ENCODE data around the gene RGP1.

RGP1 gene

DNA sequence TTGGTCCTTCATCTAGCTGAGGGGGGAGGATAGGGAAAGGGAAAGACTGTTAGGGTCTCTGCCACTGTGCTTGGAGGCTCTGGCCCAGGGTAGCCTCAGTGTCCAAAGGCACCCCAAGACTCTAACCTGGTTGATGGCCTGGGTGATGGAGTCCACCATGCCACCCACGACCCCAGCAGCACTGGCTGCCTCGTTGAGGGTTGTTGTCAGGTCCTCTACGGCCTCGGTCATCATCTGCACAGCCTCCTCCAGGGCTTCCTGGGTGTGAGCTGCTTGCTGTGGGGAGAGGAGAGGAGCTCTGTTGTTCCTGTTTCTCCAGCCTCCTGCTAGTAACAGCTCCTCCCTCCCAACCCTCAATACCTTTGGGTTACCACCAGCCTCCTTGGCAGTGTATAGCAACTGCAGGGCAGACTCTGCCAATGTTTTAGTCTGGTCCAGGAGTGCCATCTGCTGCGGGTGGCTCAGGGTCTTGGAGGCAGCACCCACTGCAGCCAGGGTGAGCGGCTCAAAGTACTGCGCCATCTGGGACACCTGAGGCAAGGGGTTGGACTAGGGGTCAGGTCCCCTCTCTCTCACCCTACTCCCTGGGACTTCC, 43.2 kb upstream of the RGP1 start:
- H3K36me3 ChIP-seq (ENCODE audit: insufficient read depth, insufficient read length, low read length): peaks cover 92% of the 10 kb centered on the region
- H3K9me3 ChIP-seq (ENCODE audit: insufficient read depth, low read length): no peaks in the 10 kb centered on the region
- no peak for DNase-seq (ENCODE audit: low read depth, low spot score)

DNA sequence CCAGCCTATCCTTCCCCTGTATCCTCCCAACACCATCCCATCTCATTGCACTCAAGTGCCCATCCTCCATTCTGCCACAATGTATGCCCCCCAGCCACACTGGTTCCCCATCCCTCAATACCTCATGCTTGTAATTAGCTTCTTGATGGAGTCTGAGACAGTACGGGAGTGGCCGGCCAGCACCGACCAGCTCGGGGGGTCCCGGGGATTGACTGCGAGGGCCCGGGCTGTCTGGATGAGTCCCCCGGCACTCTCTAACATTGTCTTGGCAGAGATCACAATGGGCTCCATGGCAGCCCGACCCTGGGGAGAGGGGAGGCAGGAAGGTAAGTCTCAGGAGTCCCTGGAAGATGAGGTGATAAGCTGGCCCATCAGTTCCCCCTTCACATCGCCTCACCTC, 42.1 kb upstream of the RGP1 start:
- peaks cover 92% of the 10 kb centered on the region for H3K36me3 ChIP-seq (ENCODE audit: insufficient read depth, insufficient read length, low read length)
- no peak overlapping the region for H3K4me3 ChIP-seq (ENCODE audit: insufficient read length, low read depth)
- no peak for DNase-seq (ENCODE audit: low read depth, low spot score)
- H3K9ac ChIP-seq (ENCODE audit: insufficient read length, low read depth): no peak overlapping the region
- H3K27me3 ChIP-seq (ENCODE audit: insufficient read depth, insufficient read length): no peaks in the 10 kb centered on the region
- TF ChIP-seq ZNF274 (IDR thresholded peaks at IDR 0.05; ENCODE audit: low read depth, low read length) (no peak), SUZ12 (IDR thresholded peaks at IDR 0.05; ENCODE audit: extremely low read depth, insufficient read depth, insufficient read length) (no peak), YY1 (IDR thresholded peaks at IDR 0.05; ENCODE audit: insufficient read depth, insufficient read length) (no peak)
- H3K9me3 ChIP-seq (ENCODE audit: insufficient read depth, low read length): no peaks in the 10 kb centered on the region
- peaks cover 5% of the 10 kb centered on the region for H3K4me1 ChIP-seq (ENCODE audit: insufficient read depth, insufficient read length)

More for the DNA sequence above, 43.2 kb upstream of the RGP1 start:
- TF ChIP-seq ZNF274 (IDR thresholded peaks at IDR 0.05; ENCODE audit: low read depth, low read length) (no peak), SUZ12 (IDR thresholded peaks at IDR 0.05; ENCODE audit: extremely low read depth, insufficient read depth, insufficient read length) (no peak), YY1 (IDR thresholded peaks at IDR 0.05; ENCODE audit: insufficient read depth, insufficient read length) (no peak)
- H3K9ac ChIP-seq (ENCODE audit: insufficient read length, low read depth): no peak overlapping the region
- H3K4me3 ChIP-seq (ENCODE audit: insufficient read length, low read depth): no peak overlapping the region
- peaks cover 5% of the 10 kb centered on the region for H3K4me1 ChIP-seq (ENCODE audit: insufficient read depth, insufficient read length)
- H3K27me3 ChIP-seq (ENCODE audit: insufficient read depth, insufficient read length): no peaks in the 10 kb centered on the region

DNA sequence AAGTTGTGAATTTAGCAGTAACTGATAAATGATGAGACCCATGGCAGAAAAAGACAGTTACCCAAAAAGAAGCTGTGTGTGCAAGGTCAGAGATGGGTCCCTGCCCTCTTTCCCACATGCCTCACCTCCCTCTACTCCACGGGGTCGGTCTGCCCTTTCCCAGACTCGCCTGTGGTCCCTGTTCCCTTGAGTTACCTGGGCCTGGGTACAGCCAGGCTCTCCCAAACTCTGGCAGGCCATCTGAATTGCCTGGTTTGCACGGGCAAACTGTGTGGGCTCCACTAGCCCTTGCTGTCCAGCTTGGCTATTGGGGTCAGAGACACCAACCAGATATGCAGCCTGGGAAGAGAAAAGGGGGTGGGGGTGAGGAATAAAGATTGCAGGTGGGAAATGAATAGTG, 40.9 kb upstream of the RGP1 start:
- no peak overlapping the region for H3K4me3 ChIP-seq (ENCODE audit: insufficient read length, low read depth)
- peaks cover 11% of the 10 kb centered on the region for H3K4me1 ChIP-seq (ENCODE audit: insufficient read depth, insufficient read length)
- H3K27me3 ChIP-seq (ENCODE audit: insufficient read depth, insufficient read length): no peaks in the 10 kb centered on the region
- H3K9me3 ChIP-seq (ENCODE audit: insufficient read depth, low read length): no peaks in the 10 kb centered on the region
- H3K9ac ChIP-seq (ENCODE audit: insufficient read length, low read depth): no peak overlapping the region
- no peak for TF ChIP-seq ZNF274 (IDR thresholded peaks at IDR 0.05; ENCODE audit: low read depth, low read length)
- no peak for TF ChIP-seq YY1 (IDR thresholded peaks at IDR 0.05; ENCODE audit: insufficient read depth, insufficient read length)
- no peak for TF ChIP-seq SUZ12 (IDR thresholded peaks at IDR 0.05; ENCODE audit: extremely low read depth, insufficient read depth, insufficient read length)
- DNase-seq (ENCODE audit: low read depth, low spot score): no peak
- peaks cover 93% of the 10 kb centered on the region for H3K36me3 ChIP-seq (ENCODE audit: insufficient read depth, insufficient read length, low read length)

DNA sequence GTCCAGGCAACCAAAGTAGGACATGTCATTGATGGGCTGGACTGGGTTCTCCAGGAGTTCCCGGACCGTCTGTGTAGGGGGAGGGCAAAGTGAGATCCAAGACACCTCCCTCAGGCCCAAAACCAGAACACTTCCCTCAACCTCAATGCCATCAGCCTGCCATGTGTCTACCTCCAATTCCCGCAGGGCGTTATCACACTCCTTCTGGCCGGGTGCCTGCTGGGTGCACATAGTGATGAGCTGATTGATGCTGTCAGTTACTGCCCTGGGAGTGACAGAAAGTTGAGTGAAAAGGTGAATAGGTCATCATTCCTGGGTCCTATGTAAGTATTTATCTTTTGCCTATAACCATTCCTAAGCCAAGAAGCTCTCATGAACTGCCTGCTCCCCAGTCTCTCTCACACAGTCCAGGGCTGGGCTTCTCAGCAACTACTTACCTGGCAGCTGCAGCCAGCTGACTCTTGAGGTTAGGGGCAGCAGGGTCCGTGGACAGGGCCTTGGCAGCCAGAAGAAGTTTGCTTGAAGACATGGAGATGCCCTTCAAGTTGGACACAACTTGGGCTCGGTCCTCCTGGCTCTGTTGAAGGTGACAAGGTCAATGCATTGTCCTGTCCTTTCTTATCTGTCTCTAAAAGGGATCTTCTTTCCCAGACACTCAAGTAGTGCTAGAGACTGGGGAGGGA, 38.1 kb upstream of the RGP1 start:
- no peak for DNase-seq (ENCODE audit: low read depth, low spot score)
- H3K4me3 ChIP-seq (ENCODE audit: insufficient read length, low read depth): no peak overlapping the region
- H3K36me3 ChIP-seq (ENCODE audit: insufficient read depth, insufficient read length, low read length): peaks cover 92% of the 10 kb centered on the region
- H3K9ac ChIP-seq (ENCODE audit: insufficient read length, low read depth): no peak overlapping the region
- TF ChIP-seq YY1 (IDR thresholded peaks at IDR 0.05; ENCODE audit: insufficient read depth, insufficient read length): no peak
- no peak for TF ChIP-seq SUZ12 (IDR thresholded peaks at IDR 0.05; ENCODE audit: extremely low read depth, insufficient read depth, insufficient read length)
- no peak for TF ChIP-seq ZNF274 (IDR thresholded peaks at IDR 0.05; ENCODE audit: low read depth, low read length)
- no peaks in the 10 kb centered on the region for H3K9me3 ChIP-seq (ENCODE audit: insufficient read depth, low read length)
- H3K27me3 ChIP-seq (ENCODE audit: insufficient read depth, insufficient read length): no peaks in the 10 kb centered on the region
- H3K4me1 ChIP-seq (ENCODE audit: insufficient read depth, insufficient read length): peaks cover 14% of the 10 kb centered on the region

DNA sequence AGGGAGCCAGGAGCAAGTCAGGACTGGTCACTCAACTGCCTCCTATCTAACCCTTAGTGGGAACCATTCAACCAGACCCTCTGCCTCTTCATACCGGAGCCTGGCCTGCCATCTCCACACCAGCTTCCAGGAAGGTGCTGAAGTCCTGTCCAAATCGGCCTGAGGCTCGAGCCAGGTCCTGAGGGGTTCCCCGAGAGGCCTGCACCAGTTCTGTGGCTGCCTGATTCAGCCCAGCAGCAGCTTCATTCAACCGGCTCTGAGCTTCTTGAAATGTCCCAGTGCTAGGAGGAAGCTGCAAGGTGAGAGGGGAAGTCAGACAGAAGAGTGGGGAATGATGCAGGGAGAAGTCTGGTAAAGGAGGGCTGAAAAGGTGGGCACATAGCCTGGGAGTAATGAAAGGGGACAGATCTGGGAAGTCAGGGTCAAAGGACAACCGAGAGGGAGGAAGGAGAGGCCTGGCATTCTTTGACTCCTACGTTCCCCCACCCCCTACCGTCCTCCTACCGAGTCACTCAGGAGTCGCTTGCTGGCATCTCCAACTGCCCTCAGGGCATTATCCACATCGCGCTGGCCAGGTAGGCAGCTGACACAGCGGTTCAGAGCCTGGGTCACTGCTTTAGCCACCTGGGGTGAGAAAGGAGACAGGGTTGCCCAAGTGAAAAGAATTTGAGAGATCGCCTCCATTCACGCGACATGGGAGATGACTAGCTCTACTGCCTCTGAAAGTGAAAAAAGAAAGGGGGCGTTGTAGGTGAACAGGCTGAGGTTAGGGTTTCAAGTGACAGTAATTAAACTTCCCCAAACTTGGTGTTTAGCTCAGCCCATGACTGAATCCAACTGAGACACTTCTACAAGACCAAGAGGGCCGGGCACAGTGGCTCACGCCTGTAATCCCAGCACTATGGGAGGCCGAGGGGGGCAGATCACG, 37.3 kb upstream of the RGP1 start:
- H3K4me3 ChIP-seq (ENCODE audit: insufficient read length, low read depth): no peak overlapping the region
- no peak for TF ChIP-seq ZNF274 (IDR thresholded peaks at IDR 0.05; ENCODE audit: low read depth, low read length)
- TF ChIP-seq YY1 (IDR thresholded peaks at IDR 0.05; ENCODE audit: insufficient read depth, insufficient read length): no peak
- no peak for TF ChIP-seq SUZ12 (IDR thresholded peaks at IDR 0.05; ENCODE audit: extremely low read depth, insufficient read depth, insufficient read length)
- H3K9ac ChIP-seq (ENCODE audit: insufficient read length, low read depth): no peak overlapping the region
- DNase-seq (ENCODE audit: low read depth, low spot score): no peak
- peaks cover 92% of the 10 kb centered on the region for H3K36me3 ChIP-seq (ENCODE audit: insufficient read depth, insufficient read length, low read length)
- peaks cover 16% of the 10 kb centered on the region for H3K4me1 ChIP-seq (ENCODE audit: insufficient read depth, insufficient read length)
- H3K9me3 ChIP-seq (ENCODE audit: insufficient read depth, low read length): no peaks in the 10 kb centered on the region
- H3K27me3 ChIP-seq (ENCODE audit: insufficient read depth, insufficient read length): no peaks in the 10 kb centered on the region

DNA sequence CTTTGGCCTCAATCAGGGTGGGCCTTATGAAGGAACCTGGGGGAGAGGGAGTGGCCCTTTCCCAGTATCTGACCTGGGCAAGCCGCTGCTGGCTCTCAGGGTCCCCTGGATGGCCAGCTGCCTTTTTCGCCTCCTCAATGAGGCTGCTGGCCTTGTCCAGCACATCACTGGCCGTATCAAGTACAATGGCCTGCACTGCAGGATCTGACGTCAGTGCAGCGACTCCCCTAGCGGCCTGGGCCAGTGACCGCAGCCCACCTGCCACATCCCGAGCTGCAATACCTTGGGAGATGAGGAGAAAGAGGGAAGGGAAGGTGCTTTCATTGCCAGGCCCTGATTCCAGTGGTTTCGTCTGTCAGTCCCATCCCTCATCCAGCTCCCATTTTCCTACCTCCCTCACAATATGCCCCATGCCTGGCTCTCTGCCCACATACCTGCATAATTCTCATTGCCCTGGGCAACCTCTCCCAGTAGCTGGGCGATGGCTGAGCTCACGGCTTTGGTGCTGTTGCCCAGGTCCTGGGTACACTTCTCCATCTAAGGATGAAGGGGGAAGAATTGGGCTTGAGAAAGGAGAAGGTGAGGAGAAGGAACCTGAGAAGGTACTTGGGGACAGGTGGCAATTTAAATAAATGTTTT, 36.2 kb upstream of the RGP1 start:
- TF ChIP-seq YY1 (IDR thresholded peaks at IDR 0.05; ENCODE audit: insufficient read depth, insufficient read length) (no peak), ZNF274 (IDR thresholded peaks at IDR 0.05; ENCODE audit: low read depth, low read length) (no peak), SUZ12 (IDR thresholded peaks at IDR 0.05; ENCODE audit: extremely low read depth, insufficient read depth, insufficient read length) (no peak)
- no peaks in the 10 kb centered on the region for H3K27me3 ChIP-seq (ENCODE audit: insufficient read depth, insufficient read length)
- peaks cover 16% of the 10 kb centered on the region for H3K4me1 ChIP-seq (ENCODE audit: insufficient read depth, insufficient read length)
- no peaks in the 10 kb centered on the region for H3K9me3 ChIP-seq (ENCODE audit: insufficient read depth, low read length)
- H3K9ac ChIP-seq (ENCODE audit: insufficient read length, low read depth): no peak overlapping the region
- no peak overlapping the region for H3K4me3 ChIP-seq (ENCODE audit: insufficient read length, low read depth)
- H3K36me3 ChIP-seq (ENCODE audit: insufficient read depth, insufficient read length, low read length): peaks cover 92% of the 10 kb centered on the region
- DNase-seq (ENCODE audit: low read depth, low spot score): no peak
